Activated CD8-positive, alpha-beta memory T cell treated with anti-CD3 and anti-CD28 coated beads, Interleukin-2, amount 50 U/mL, for 1 hour (primary cell): ENCODE measurements around the gene IKZF5.

Source experiments
- DNase-seq: peaks from one replicate; pipeline ENCODE4 v3.0.0-alpha.2; 2020; ENCODE audit errors: extremely low read depth

The IKZF5 gene

GRCh38 chr10:122981066-122981464 is 27.5 kb downstream of the IKZF5 start:
- DNase-seq, result no peak

- DNase-seq, result peak; percentile 73
Measured at GRCh38 chr10:122980209-122981065, 28.2 kb downstream of the IKZF5 start, which contains the start of gene PSTK. Gene PSTK (plus strand): TSS chr10:122980401. CDS start chr10:122980480, 79 bp downstream.

- no peak for DNase-seq
Measured at GRCh38 chr10:122974543-122975064, 34.0 kb downstream of the IKZF5 start.

GRCh38 chr10:122974023-122974422 is 34.6 kb downstream of the IKZF5 start:
- DNase-seq, result no peak

- no peak for DNase-seq
Measured at GRCh38 chr10:122968698-122969097, 39.9 kb downstream of the IKZF5 start.

GRCh38 chr10:122966879-122967278 is 41.7 kb downstream of the IKZF5 start:
- DNase-seq, result no peak

GRCh38 chr10:122962405-122962804 is 46.2 kb downstream of the IKZF5 start:
- no peak for DNase-seq

GRCh38 chr10:122957474-122957873 is 51.1 kb downstream of the IKZF5 start:
- no peak for DNase-seq

GRCh38 chr10:122955892-122956291 is 52.7 kb downstream of the IKZF5 start:
- DNase-seq, result no peak

GRCh38 chr10:122954731-122955050 is 53.9 kb downstream of the IKZF5 start:
- DNase-seq, result no peak

- DNase-seq, result peak; percentile 96
Measured at GRCh38 chr10:122953902-122954730, 54.5 kb downstream of the IKZF5 start, which contains the start of gene C10orf88. Gene C10orf88 (minus strand): TSS chr10:122954227. CDS start chr10:122954178, 49 bp downstream.

GRCh38 chr10:122949296-122949695 is 59.3 kb downstream of the IKZF5 start:
- DNase-seq, result no peak
